ENCODE results near the gene PGS1. TPM values are rescaled to one million over a fixed set of nuclear protein-coding genes. Genes with fewer than 3 reads are reported as not detected.

The PGS1 gene
- total RNA-seq, 1 donor from 2014 or later, result 40.6 TPM

- no peak for DNase-seq (ENCODE audit: low read depth)
- no peak for TF ChIP-seq CTCF (conservative IDR thresholded peaks at IDR 0.05; ENCODE audit: low read depth, low read length)
- no peak overlapping the region for H3K4me3 ChIP-seq (ENCODE audit: low read depth, low read length)
Measured at GRCh38 chr17:78401246-78401645, 22.8 kb downstream of the PGS1 start.

GRCh38 chr17:78401891-78402290, 23.4 kb downstream of the PGS1 start:
- TF ChIP-seq CTCF (conservative IDR thresholded peaks at IDR 0.05; ENCODE audit: low read depth, low read length), result no peak
- no peak for DNase-seq (ENCODE audit: low read depth)
- H3K4me3 ChIP-seq (ENCODE audit: low read depth, low read length), result no peak overlapping the region

- TF ChIP-seq CTCF (conservative IDR thresholded peaks at IDR 0.05; ENCODE audit: low read depth, low read length), result no peak
- DNase-seq (ENCODE audit: low read depth), result no peak
- no peak overlapping the region for H3K4me3 ChIP-seq (ENCODE audit: low read depth, low read length)
Measured at GRCh38 chr17:78403822-78404221, 25.4 kb downstream of the PGS1 start.

GRCh38 chr17:78406396-78406795, 27.9 kb downstream of the PGS1 start:
- no peak for DNase-seq (ENCODE audit: low read depth)
- H3K4me3 ChIP-seq (ENCODE audit: low read depth, low read length), result no peak overlapping the region
- TF ChIP-seq CTCF (conservative IDR thresholded peaks at IDR 0.05; ENCODE audit: low read depth, low read length), result no peak

- TF ChIP-seq CTCF (conservative IDR thresholded peaks at IDR 0.05; ENCODE audit: low read depth, low read length), result no peak
- no peak overlapping the region for H3K4me3 ChIP-seq (ENCODE audit: low read depth, low read length)
- no peak for DNase-seq (ENCODE audit: low read depth)
Measured at GRCh38 chr17:78406920-78407319, 28.5 kb downstream of the PGS1 start.

- no peak for DNase-seq (ENCODE audit: low read depth)
- no peak overlapping the region for H3K4me3 ChIP-seq (ENCODE audit: low read depth, low read length)
- TF ChIP-seq CTCF (conservative IDR thresholded peaks at IDR 0.05; ENCODE audit: low read depth, low read length), result no peak
Measured at GRCh38 chr17:78407387-78408000, 29.0 kb downstream of the PGS1 start.

GRCh38 chr17:78408476-78409050, 30.1 kb downstream of the PGS1 start:
- DNase-seq (ENCODE audit: low read depth), result no peak
- no peak for TF ChIP-seq CTCF (conservative IDR thresholded peaks at IDR 0.05; ENCODE audit: low read depth, low read length)
- H3K4me3 ChIP-seq (ENCODE audit: low read depth, low read length), result no peak overlapping the region

Data from epithelial cell of proximal tubule (primary cell).